Liver (tissue), 9 donors: ENCODE results near the gene PIGN. TPM values are rescaled to one million over a fixed set of nuclear protein-coding genes. Genes with fewer than 3 reads are reported as not detected.
A peak's percentile ranks its signal among the peaks of the same experiment; 100 is the strongest.

ENCODE experiments used
- DNase-seq: peaks from one replicate; pipeline ENCODE4 v3.0.0-alpha.2; 2017; ENCODE audit warnings: low spot score
- H3K27ac ChIP-seq, 2 donors: one replicate each; pipeline ENCODE4 v1.7.0; 2013; ENCODE audit warnings: inconsistent platforms in 2 of 2, low read length in 2 of 2, control low read depth in 1 of 2, low read depth in 1 of 2, mild to moderate bottlenecking in 1 of 2
- H3K27me3 ChIP-seq, 4 donors: one replicate each; pipeline versions ENCODE4 v1.6.1 to v1.7.0; 2013; ENCODE audit warnings: low read length in 3 of 4, inconsistent platforms in 1 of 4, mild to moderate bottlenecking in 1 of 4, moderate library complexity in 1 of 4; ENCODE audit not compliant: control insufficient read depth in 4 of 4, insufficient read depth in 4 of 4
- H3K36me3 ChIP-seq, 4 donors: one replicate each; pipeline versions ENCODE4 v1.6.1 to v1.7.0; 2013; ENCODE audit warnings: low read length in 3 of 4, mild to moderate bottlenecking in 3 of 4, low read depth in 1 of 4, moderate library complexity in 1 of 4; ENCODE audit not compliant: control insufficient read depth in 4 of 4, insufficient read depth in 3 of 4
- H3K4me1 ChIP-seq, 4 donors: one replicate each; pipeline versions ENCODE4 v1.6.1 to v1.7.0; 2013; ENCODE audit warnings: low read length in 3 of 4, mild to moderate bottlenecking in 3 of 4, moderate library complexity in 1 of 4; ENCODE audit not compliant: control insufficient read depth in 4 of 4, insufficient read depth in 4 of 4
- H3K4me3 ChIP-seq, 3 donors: one replicate each; pipeline versions ENCODE4 v1.6.1 to v1.7.0; 2013; ENCODE audit warnings: low read length in 3 of 3, control low read depth in 1 of 3, low read depth in 1 of 3, mild to moderate bottlenecking in 1 of 3
- H3K9ac ChIP-seq, 2 donors: one replicate each; pipeline ENCODE4 v1.7.0; 2013; ENCODE audit warnings: low read length in 2 of 2, mild to moderate bottlenecking in 2 of 2, moderate library complexity in 2 of 2, control low read depth in 1 of 2, low read depth in 1 of 2
- H3K9me3 ChIP-seq, 4 donors: one replicate each; pipeline versions ENCODE4 v1.6.1 to v1.7.0; 2013; ENCODE audit warnings: low read length in 3 of 4; ENCODE audit not compliant: control insufficient read depth in 4 of 4
- ATF3 ChIP-seq: IDR thresholded peaks from 2 replicates; pipeline ENCODE4 v1.6.1; 2016; ENCODE audit warnings: antibody characterized with exemption
- CTCF ChIP-seq: fragments of 150-350 bp; IDR thresholded peaks from 2 replicates; pipeline ENCODE4 v1.5.1; 2017; ENCODE audit warnings: improper control_type of control experiment, low read depth, low read length; ENCODE audit not compliant: missing input control
- EGR1 ChIP-seq, 2 donors: IDR thresholded peaks; 2 replicates each; pipeline ENCODE4 v1.6.1; 2016 to 2018; ENCODE audit warnings: antibody characterized with exemption in 2 of 2, low read depth in 2 of 2
- FOXA1 ChIP-seq: IDR thresholded peaks from 2 replicates; pipeline ENCODE4 v1.6.1; 2016; ENCODE audit warnings: antibody characterized with exemption
- FOXA2 ChIP-seq: IDR thresholded peaks from 2 replicates; pipeline ENCODE4 v1.6.1; 2016; ENCODE audit warnings: antibody characterized with exemption
- GABPA ChIP-seq, 2 donors: IDR thresholded peaks in 1 of 2; conservative IDR thresholded peaks in 1 of 2; 2 replicates each; pipeline ENCODE4 v1.6.1; 2016; ENCODE audit warnings: antibody characterized with exemption in 2 of 2, mild to moderate bottlenecking in 1 of 2, moderate library complexity in 1 of 2
- HNF4A ChIP-seq, 2 donors: conservative IDR thresholded peaks; 2 replicates each; pipeline ENCODE4 v1.6.1; 2016; ENCODE audit warnings: antibody characterized with exemption in 2 of 2, mild to moderate bottlenecking in 2 of 2
- HNF4G ChIP-seq: IDR thresholded peaks from 2 replicates; pipeline ENCODE4 v1.6.1; 2016; ENCODE audit warnings: antibody characterized with exemption
- JUND ChIP-seq, 2 donors: IDR thresholded peaks; 2 replicates each; pipeline ENCODE4 v1.6.1; 2016; ENCODE audit warnings: antibody characterized with exemption in 2 of 2
- MAX ChIP-seq: IDR thresholded peaks from 2 replicates; pipeline ENCODE4 v1.6.1; 2016; ENCODE audit warnings: antibody characterized with exemption
- NR2F2 ChIP-seq: IDR thresholded peaks from 2 replicates; pipeline ENCODE4 v1.6.1; 2016; ENCODE audit warnings: antibody characterized with exemption
- RAD21 ChIP-seq, 2 donors: IDR thresholded peaks; 2 replicates each; pipeline ENCODE4 v1.6.1; 2016; ENCODE audit warnings: antibody characterized with exemption in 2 of 2, mild to moderate bottlenecking in 2 of 2
- RXRA ChIP-seq, 2 donors: IDR thresholded peaks; 2 replicates each; pipeline ENCODE4 v1.6.1; 2017 to 2018; ENCODE audit warnings: antibody characterized with exemption in 2 of 2, mild to moderate bottlenecking in 1 of 2
- SP1 ChIP-seq: IDR thresholded peaks from 2 replicates; pipeline ENCODE4 v1.6.1; 2018; ENCODE audit warnings: antibody characterized with exemption, mild to moderate bottlenecking
- TAF1 ChIP-seq: conservative IDR thresholded peaks from 2 replicates; pipeline ENCODE4 v1.6.1; 2016; ENCODE audit warnings: antibody characterized with exemption, mild to moderate bottlenecking
- YY1 ChIP-seq: IDR thresholded peaks from 2 replicates; pipeline ENCODE4 v1.6.1; 2016; ENCODE audit warnings: antibody characterized with exemption, mild to moderate bottlenecking
- ZBTB33 ChIP-seq: IDR thresholded peaks from 2 replicates; pipeline ENCODE4 v1.6.1; 2016; ENCODE audit warnings: antibody characterized with exemption
- polyA plus RNA-seq, 2 donors: library from polyadenylated mRNA; stranded (reverse) in 1 of 2; unstranded in 1 of 2; fragments of 200-250 nt in 1 of 2; fragments of >200 nt in 1 of 2; fragmentation: Nextera tagmentation in 1 of 2; extraction: Ambion mirVana in 1 of 2; gene quantifications; one replicate each; pipeline versions ENCODE4 v1.2.1 to v1.2.3, GENCODE V29; 2013 to 2015
- total RNA-seq, 2 donors: library from RNA; depleted of rRNA; stranded (reverse); fragments of >200 nt; gene quantifications; one replicate each; pipeline ENCODE4 v1.2.3, GENCODE V29; 2014
- TF ChIP-seq, protein P1 (sequence below): IDR thresholded peaks from 2 replicates; pipeline ENCODE4 v1.6.1; 2016; ENCODE audit warnings: antibody characterized with exemption, mild to moderate bottlenecking
- donor health status: healthy.
- donor health status: healthy.
- donor health status: healthy.
- donor health status: healthy.
- donor health status: healthy.

Gene PIGN
- total and polyA plus RNA-seq, 4 donors = 5.1 to 20.6 (median 12.5) TPM

DNA sequence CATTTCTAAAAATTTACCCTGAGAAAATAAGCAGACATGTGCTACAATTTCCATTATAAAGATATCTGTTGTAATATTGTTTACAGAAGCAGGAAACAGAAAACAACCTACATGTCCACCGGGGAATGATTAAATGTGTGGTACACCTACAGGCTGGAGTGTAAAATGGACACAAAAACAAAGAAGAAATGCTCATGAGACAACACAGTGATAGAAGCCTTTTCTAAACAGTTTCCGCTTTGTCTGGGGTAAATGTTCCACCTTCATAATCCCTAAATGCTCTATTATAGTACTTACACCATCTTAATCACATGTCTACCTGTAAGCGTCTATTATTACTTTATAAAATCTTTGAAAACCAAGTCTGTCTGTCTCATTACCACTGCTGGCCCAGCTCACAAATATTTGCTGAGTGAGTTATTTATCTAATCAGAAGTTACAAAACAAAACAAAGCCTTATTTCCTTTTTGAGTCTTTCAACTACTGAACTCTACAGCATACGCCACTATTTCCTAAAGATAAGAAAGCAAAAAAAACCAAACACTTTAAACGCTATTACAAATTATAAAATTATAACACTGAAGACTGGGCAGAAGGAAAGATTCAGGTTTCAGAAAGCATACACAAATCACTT lies 95.3 kb downstream of the PIGN start (continued):
- TF ChIP-seq FOXA1 (no peak), ZBTB33 (no peak), RAD21 (IDR thresholded peaks at IDR 0.05) (peak in 1 of 2 donors; percentile 11), SP1 (no peak), EGR1 (IDR thresholded peaks at IDR 0.05; ENCODE audit: low read depth in 2 of 2) (no peak), YY1 (no peak), GABPA (IDR thresholded peaks at IDR 0.05 in 1 of 2, conservative IDR thresholded peaks at IDR 0.05 in 1 of 2) (no peak), HNF4A (conservative IDR thresholded peaks at IDR 0.05) (peak in 1 of 2 donors; percentile 16), RXRA (IDR thresholded peaks at IDR 0.05) (no peak)

DNA sequence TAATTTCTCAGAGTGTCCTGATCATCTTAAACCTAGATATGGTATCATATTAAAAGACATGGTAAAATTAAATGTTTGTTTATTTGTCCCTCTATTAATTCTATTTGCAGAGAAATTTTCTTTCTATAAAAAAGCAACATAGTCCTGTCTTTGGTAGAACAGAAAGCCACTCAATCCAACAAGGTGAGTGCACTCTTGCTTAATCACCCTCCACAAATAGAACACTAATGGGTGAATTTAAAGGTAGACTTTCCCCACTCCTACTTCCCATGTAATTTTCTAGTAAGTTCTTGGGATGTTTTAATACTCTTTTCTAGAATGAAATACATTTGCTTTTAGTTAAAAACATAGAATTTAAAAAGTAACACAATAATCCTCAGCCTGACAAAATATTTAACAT lies 97.7 kb downstream of the PIGN start:
- H3K36me3 ChIP-seq = peaks cover 0 to 6% (median under 1%) of the 10 kb centered on the region in 4 donors
- no peak overlapping the region for H3K9ac ChIP-seq
- TF ChIP-seq HNF4A (conservative IDR thresholded peaks at IDR 0.05) (peak; percentile 19 to 37), ATF3 (no peak), ZBTB33 (no peak), GABPA (IDR thresholded peaks at IDR 0.05 in 1 of 2, conservative IDR thresholded peaks at IDR 0.05 in 1 of 2) (no peak), TAF1 (no peak), YY1 (peak; percentile 31), FOXA2 (no peak), FOXA1 (no peak), NR2F2 (no peak), SP1 (no peak), RXRA (IDR thresholded peaks at IDR 0.05) (peak; percentile 24 to 55), CTCF (no peak), MAX (no peak), HNF4G (no peak), EGR1 (IDR thresholded peaks at IDR 0.05; ENCODE audit: low read depth in 2 of 2) (no peak), RAD21 (IDR thresholded peaks at IDR 0.05) (peak in 1 of 2 donors; percentile 15), JUND (IDR thresholded peaks at IDR 0.05) (no peak)
- TF ChIP-seq, protein P1, sequence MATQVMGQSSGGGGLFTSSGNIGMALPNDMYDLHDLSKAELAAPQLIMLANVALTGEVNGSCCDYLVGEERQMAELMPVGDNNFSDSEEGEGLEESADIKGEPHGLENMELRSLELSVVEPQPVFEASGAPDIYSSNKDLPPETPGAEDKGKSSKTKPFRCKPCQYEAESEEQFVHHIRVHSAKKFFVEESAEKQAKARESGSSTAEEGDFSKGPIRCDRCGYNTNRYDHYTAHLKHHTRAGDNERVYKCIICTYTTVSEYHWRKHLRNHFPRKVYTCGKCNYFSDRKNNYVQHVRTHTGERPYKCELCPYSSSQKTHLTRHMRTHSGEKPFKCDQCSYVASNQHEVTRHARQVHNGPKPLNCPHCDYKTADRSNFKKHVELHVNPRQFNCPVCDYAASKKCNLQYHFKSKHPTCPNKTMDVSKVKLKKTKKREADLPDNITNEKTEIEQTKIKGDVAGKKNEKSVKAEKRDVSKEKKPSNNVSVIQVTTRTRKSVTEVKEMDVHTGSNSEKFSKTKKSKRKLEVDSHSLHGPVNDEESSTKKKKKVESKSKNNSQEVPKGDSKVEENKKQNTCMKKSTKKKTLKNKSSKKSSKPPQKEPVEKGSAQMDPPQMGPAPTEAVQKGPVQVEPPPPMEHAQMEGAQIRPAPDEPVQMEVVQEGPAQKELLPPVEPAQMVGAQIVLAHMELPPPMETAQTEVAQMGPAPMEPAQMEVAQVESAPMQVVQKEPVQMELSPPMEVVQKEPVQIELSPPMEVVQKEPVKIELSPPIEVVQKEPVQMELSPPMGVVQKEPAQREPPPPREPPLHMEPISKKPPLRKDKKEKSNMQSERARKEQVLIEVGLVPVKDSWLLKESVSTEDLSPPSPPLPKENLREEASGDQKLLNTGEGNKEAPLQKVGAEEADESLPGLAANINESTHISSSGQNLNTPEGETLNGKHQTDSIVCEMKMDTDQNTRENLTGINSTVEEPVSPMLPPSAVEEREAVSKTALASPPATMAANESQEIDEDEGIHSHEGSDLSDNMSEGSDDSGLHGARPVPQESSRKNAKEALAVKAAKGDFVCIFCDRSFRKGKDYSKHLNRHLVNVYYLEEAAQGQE = no peak
- H3K4me3 ChIP-seq = no peak overlapping the region
- H3K9me3 ChIP-seq = no peaks in the 10 kb centered on the region
- DNase-seq = no peak
- no peak overlapping the region for H3K27ac ChIP-seq
- peaks cover under 1 to 10% (median 3%) of the 10 kb centered on the region in 4 donors for H3K4me1 ChIP-seq
- no peaks in the 10 kb centered on the region for H3K27me3 ChIP-seq
